ENCODE measurements around the gene RRBP1. TPM values are rescaled to one million over a fixed set of nuclear protein-coding genes. Genes with fewer than 3 reads are reported as not detected.

Gene RRBP1
- total and polyA plus RNA-seq, 2 of the 4 experiments (the other 2 are of a cell fraction): 90.2 to 136 TPM

DNA sequence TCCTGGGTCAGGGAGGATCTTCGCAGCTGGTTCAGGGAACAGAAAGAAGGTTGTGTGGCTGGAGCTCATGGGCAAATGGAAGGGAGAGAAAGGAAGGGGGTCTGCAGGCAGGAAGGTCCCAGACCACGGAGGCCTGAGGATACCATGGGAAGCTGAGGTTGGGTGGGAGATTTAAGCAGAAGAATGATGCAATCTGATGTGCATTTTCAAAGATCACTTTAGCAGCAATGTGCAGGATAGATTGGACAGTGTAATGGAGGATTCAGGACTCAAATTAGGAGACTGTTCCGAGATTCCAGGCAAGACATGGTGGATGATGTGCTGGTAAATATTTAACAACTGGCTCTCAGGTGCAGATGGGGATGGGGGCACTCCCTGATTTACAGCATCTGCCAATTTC, 5.8 kb upstream of the RRBP1 start:
- ATAC-seq (ENCODE audit: low read depth): no peak
- no peak overlapping the region for H3K4me3 ChIP-seq (ENCODE audit: insufficient read depth, low read depth, low read length)
- H3K23ac ChIP-seq (ENCODE audit: low read depth, low read length): no peak overlapping the region
- TF ChIP-seq POLR2A (IDR thresholded peaks at IDR 0.05; ENCODE audit: low read depth, low read length): no peak
- peak; percentile 27; the same call in 1 of the 2 replicates for TF ChIP-seq CEBPB (IDR thresholded peaks at IDR 0.05; ENCODE audit: low read depth, low read length)
- no peak overlapping the region for H4K8ac ChIP-seq (ENCODE audit: low read depth in 2 of 2, low read length in 2 of 2)
- H2AK5ac ChIP-seq (ENCODE audit: low read depth, low read length): peak overlapping the region; percentile 12; the same call in 1 of the 2 replicates
- H3K9ac ChIP-seq (ENCODE audit: low read depth, low read length): no peak overlapping the region
- peaks cover 4% of the 10 kb centered on the region for H3K27me3 ChIP-seq (ENCODE audit: control insufficient read depth, insufficient read depth, low read length)
- H2BK15ac ChIP-seq (ENCODE audit: low read depth, low read length): no peak overlapping the region
- H3K9me1 ChIP-seq (ENCODE audit: insufficient read depth, low read length): peaks cover 2% of the 10 kb centered on the region
- H4K91ac ChIP-seq (ENCODE audit: insufficient read depth, low read depth, low read length): no peak overlapping the region
- ChIA-PET POLR2A (ENCODE audit: unreplicated experiment) (no interaction called here), CTCF (no interaction called here)
- no peak overlapping the region for H3K18ac ChIP-seq (ENCODE audit: low read depth, low read length)
- no peak overlapping the region for H3K56ac ChIP-seq (ENCODE audit: extremely low read depth, insufficient read depth, low read length)
- H3K4me2 ChIP-seq (ENCODE audit: low read depth, low read length): no peak overlapping the region
- in situ Hi-C loops (cut with MboI; ENCODE audit: low sequenced_read_pairs): no loop called here
- WGBS, 2 experiments (ENCODE audit: extremely low coverage in 2 of 2, insufficient read length in 1 of 2): 77% methylated on average over 3 of the region's 3 CpGs; no CpG with 5 or more reads in 1 of the 2 experiments
- no peak overlapping the region for H3K27ac ChIP-seq (ENCODE audit: insufficient read depth, low read length)
- no peak overlapping the region for H3K14ac ChIP-seq (replicated peaks; ENCODE audit: low read depth, low read length)
- no peak for DNase-seq
- 0 out of 4 replicates have a peak, but pooled peaks cover 0 to 2% of the 10 kb centered on the region in 2 experiments for H3K79me1 ChIP-seq (ENCODE audit: low read depth in 1 of 2, low read length in 2 of 2)
- H3K4me1 ChIP-seq (ENCODE audit: control insufficient read depth, insufficient read depth, low read length): peaks cover 2% of the 10 kb centered on the region; the same call in 1 of the 2 replicates
- no peak overlapping the region for H3K4ac ChIP-seq (ENCODE audit: low read depth, low read length)
- H2BK5ac ChIP-seq (ENCODE audit: low read depth, low read length, poor library complexity, severe bottlenecking): no peak overlapping the region
- no peaks in the 10 kb centered on the region for H3K36me3 ChIP-seq (ENCODE audit: control insufficient read depth, insufficient read depth, low read length)
- peak overlapping the region; percentile 35; the same call in 1 of the 2 replicates for H2BK120ac ChIP-seq (ENCODE audit: low read depth, low read length)
- no TSS peak for BruUV-seq (replicated peaks)
- peaks cover 12% of the 10 kb centered on the region for H3K9me3 ChIP-seq (ENCODE audit: control insufficient read depth, insufficient read depth, low read length)
- no peak overlapping the region for H2BK20ac ChIP-seq (ENCODE audit: low read depth, low read length)
- H4K5ac ChIP-seq (ENCODE audit: low read depth, low read length): no peak overlapping the region
- dilution Hi-C loops (cut with HindIII; ENCODE audit: low sequenced_read_pairs, unreplicated experiment): no loop called here
- H4K20me1 ChIP-seq (ENCODE audit: insufficient read depth, low read length): no peaks in the 10 kb centered on the region
- intact Hi-C loops (cut with micrococcal nuclease): no loop called here
- H2AFZ ChIP-seq (replicated peaks; ENCODE audit: low read length, poor library complexity): no peak overlapping the region
- no peak overlapping the region for H2AK9ac ChIP-seq (replicated peaks; ENCODE audit: low read depth, low read length, poor library complexity)
